Fibroblast of pulmonary artery (primary cell): ENCODE measurements around the gene ANGPTL4.

Source experiments
- DNase-seq: peaks from one replicate; pipeline ENCODE4 v3.0.0-alpha.2; 2010; ENCODE audit warnings: low read depth
- H3K4me3 ChIP-seq: replicated peaks from 2 replicates; pipeline ENCODE4 v1.5.1; 2011; ENCODE audit warnings: low read depth, mild to moderate bottlenecking, control low read depth, low read length, moderate library complexity
- CTCF ChIP-seq: IDR thresholded peaks from 2 replicates; pipeline ENCODE4 v1.5.1; 2011; ENCODE audit warnings: mild to moderate bottlenecking, control low read depth, low read length, inconsistent platforms; ENCODE audit errors: missing control alignments

Gene ANGPTL4

GRCh38 chr19:8421484-8422461 is 57.8 kb downstream of the ANGPTL4 start:
- no peak for TF ChIP-seq CTCF

GRCh38 chr19:8423817-8424223 is 59.9 kb downstream of the ANGPTL4 start:
- no peak for TF ChIP-seq CTCF
- H3K4me3 ChIP-seq = no peak overlapping the region
- DNase-seq = peak; percentile 99

More at GRCh38 chr19:8421484-8422461, 57.8 kb downstream of the ANGPTL4 start:
- H3K4me3 ChIP-seq = no peak overlapping the region
- DNase-seq = no peak
